IPS DF 4.7 (cell line): Measurements from ENCODE around the gene PARP12.

Source experiments
- DNase-seq: peaks from one replicate; pipeline ENCODE4 v3.0.0-alpha.2; 2013; ENCODE audit warnings: low spot score; ENCODE audit errors: extremely low read depth

PARP12 gene

GRCh38 chr7:140059273-140060242 lies 3.2 kb downstream of the PARP12 start:
- no peak for DNase-seq

GRCh38 chr7:140058517-140058916 lies 4.2 kb downstream of the PARP12 start:
- DNase-seq: no peak

- DNase-seq: no peak
These were observed 5.6 kb downstream of the PARP12 start for GRCh38 chr7:140057143-140057535.

GRCh38 chr7:140056431-140057142 lies 6.2 kb downstream of the PARP12 start:
- no peak for DNase-seq

GRCh38 chr7:140055833-140056232 lies 6.9 kb downstream of the PARP12 start:
- no peak for DNase-seq

GRCh38 chr7:140054751-140055150 lies 8.0 kb downstream of the PARP12 start:
- no peak for DNase-seq

- DNase-seq: no peak
These were observed 8.8 kb downstream of the PARP12 start for GRCh38 chr7:140053812-140054539.

GRCh38 chr7:140051820-140052219 lies 10.9 kb downstream of the PARP12 start:
- DNase-seq: no peak

GRCh38 chr7:140050100-140050499 lies 12.7 kb downstream of the PARP12 start:
- no peak for DNase-seq

GRCh38 chr7:140049339-140050024 lies 13.3 kb downstream of the PARP12 start:
- no peak for DNase-seq

GRCh38 chr7:140048989-140049338 lies 13.8 kb downstream of the PARP12 start:
- DNase-seq: no peak

GRCh38 chr7:140048138-140048537 lies 14.6 kb downstream of the PARP12 start:
- no peak for DNase-seq

GRCh38 chr7:140047197-140047596 lies 15.6 kb downstream of the PARP12 start:
- no peak for DNase-seq

- no peak for DNase-seq
These were observed 17.1 kb downstream of the PARP12 start for GRCh38 chr7:140045697-140046096.

GRCh38 chr7:140044251-140044650 lies 18.5 kb downstream of the PARP12 start:
- DNase-seq: no peak

- DNase-seq: no peak
These were observed 20.4 kb downstream of the PARP12 start for GRCh38 chr7:140042386-140042670.

GRCh38 chr7:140041659-140042385 lies 20.9 kb downstream of the PARP12 start:
- no peak for DNase-seq

- DNase-seq: no peak
These were observed 22.9 kb downstream of the PARP12 start for GRCh38 chr7:140039896-140040295.

- DNase-seq: no peak
These were observed 23.7 kb downstream of the PARP12 start for GRCh38 chr7:140039066-140039465.

- DNase-seq: no peak
These were observed 26.4 kb downstream of the PARP12 start for GRCh38 chr7:140036224-140036962.
